Loucy (cell line): Measurements from ENCODE around the gene PTP4A1.
"Not testable (repeated sequence)": the region's sequence is repeated elsewhere in the genome, so short reads cannot be mapped to it uniquely, and the experiment has no call there.

Experiments
- H2AFZ ChIP-seq: fragments of 200-600 bp; sonication (generic); 2 replicates; pipeline ENCODE4 v1.6.0; 2016; ENCODE audit warnings: antibody characterized with exemption, mild to moderate bottlenecking, low read length, moderate library complexity
- H3F3A ChIP-seq: fragments of 200-600 bp; 2 replicates; pipeline ENCODE4 v1.6.0; 2016; ENCODE audit warnings: antibody characterized with exemption, low read depth, mild to moderate bottlenecking
- H3K27me3 ChIP-seq: fragments of 200-600 bp; sonication (generic); 2 replicates; pipeline ENCODE4 v1.6.1; 2014; ENCODE audit warnings: low read length, mild to moderate bottlenecking; ENCODE audit not compliant: insufficient read depth, poor library complexity, severe bottlenecking
- H3K36me3 ChIP-seq: fragments of 200-600 bp; sonication (generic); 2 replicates; pipeline ENCODE4 v1.6.1; 2016; ENCODE audit warnings: low read length; ENCODE audit not compliant: insufficient read depth
- H3K4me1 ChIP-seq: fragments of 200-600 bp; sonication (generic); 2 replicates; pipeline ENCODE4 v1.5.1; 2014; ENCODE audit warnings: low read length, mild to moderate bottlenecking; ENCODE audit not compliant: insufficient read depth, poor library complexity, severe bottlenecking
- H3K4me2 ChIP-seq: fragments of 200-600 bp; sonication (generic); 2 replicates; pipeline ENCODE4 v1.6.0; 2014; ENCODE audit warnings: antibody characterized with exemption, low read length, low read depth, mild to moderate bottlenecking; ENCODE audit not compliant: poor library complexity, severe bottlenecking
- H3K4me3 ChIP-seq: fragments of 200-600 bp; sonication (generic); 2 replicates; pipeline ENCODE4 v1.5.1; 2014; ENCODE audit warnings: low read length, mild to moderate bottlenecking, mixed read lengths; ENCODE audit not compliant: poor library complexity, severe bottlenecking
- H3K79me2 ChIP-seq: fragments of 200-600 bp; sonication (generic); 2 replicates; pipeline ENCODE4 v1.6.1; 2014; ENCODE audit warnings: low read length; ENCODE audit not compliant: insufficient read depth
- H3K9ac ChIP-seq: fragments of 200-600 bp; sonication (generic); 2 replicates; pipeline ENCODE4 v1.6.0; 2014; ENCODE audit warnings: mild to moderate bottlenecking, low read depth, low read length, moderate library complexity; ENCODE audit not compliant: poor library complexity, severe bottlenecking
- H3K9me2 ChIP-seq: fragments of 200-600 bp; sonication (generic); replicated peaks from 2 replicates; pipeline ENCODE4 v1.6.1; 2016; ENCODE audit warnings: low read depth, low read length, mixed read lengths
- H3K9me3 ChIP-seq: fragments of 200-600 bp; sonication (generic); 2 replicates; pipeline ENCODE4 v1.6.1; 2014; ENCODE audit warnings: mild to moderate bottlenecking, antibody characterized with exemption, low read length, low read depth; ENCODE audit not compliant: insufficient read depth
- H4K20me1 ChIP-seq: fragments of 200-600 bp; sonication (generic); 2 replicates; pipeline ENCODE4 v1.6.0; 2014; ENCODE audit warnings: antibody characterized with exemption, low read length, mild to moderate bottlenecking; ENCODE audit not compliant: insufficient read depth, poor library complexity, severe bottlenecking
- CTCF ChIP-seq: fragments of 200-600 bp; sonication (generic); conservative IDR thresholded peaks from 2 replicates; pipeline ENCODE4 v1.5.1; 2014; ENCODE audit warnings: mild to moderate bottlenecking, antibody characterized with exemption, low read length
- EZH2phosphoT487 ChIP-seq: fragments of 200-600 bp; IDR thresholded peaks from 2 replicates; pipeline ENCODE4 v1.6.1; 2018; ENCODE audit warnings: antibody characterized with exemption, mild to moderate bottlenecking, moderate library complexity, borderline replicate concordance

The PTP4A1 gene

GRCh38 chr6:63584566-63584965, 12.3 kb downstream of the PTP4A1 start:
- TF ChIP-seq EZH2phosphoT487 (no peak), CTCF (no peak)
- Histone ChIP-seq H3K4me2 (no peak overlapping the region), H3K79me2 (peaks cover 8% of the 10 kb centered on the region; the same call in 1 of the 2 replicates), H4K20me1 (peaks cover 10% of the 10 kb centered on the region), H2AFZ (no peak overlapping the region), H3K9me3 (no peaks in the 10 kb centered on the region), H3K27me3 (no peaks in the 10 kb centered on the region), H3K4me3 (no peak overlapping the region), H3K9me2 (no peaks in the 10 kb centered on the region), H3K4me1 (no peaks in the 10 kb centered on the region), H3F3A (no peaks in the 10 kb centered on the region), H3K36me3 (peaks cover 32% of the 10 kb centered on the region), H3K9ac (no peak overlapping the region)

- not testable (repeated sequence) for H3K4me3 ChIP-seq, H3K9me3 ChIP-seq, H2AFZ ChIP-seq, H3K4me2 ChIP-seq, H3K9ac ChIP-seq, H3K9me2 ChIP-seq, H3K27me3 ChIP-seq, H3K79me2 ChIP-seq, H3F3A ChIP-seq, H3K4me1 ChIP-seq, H4K20me1 ChIP-seq
- H3K36me3 ChIP-seq: peaks cover 21% of the 10 kb centered on the region
Observed at GRCh38 chr6:63585652-63586051, 13.4 kb downstream of the PTP4A1 start.

GRCh38 chr6:63589952-63590411, 17.7 kb downstream of the PTP4A1 start:
- H3K9me3 ChIP-seq: no peaks in the 10 kb centered on the region
- H3K36me3 ChIP-seq: no peaks in the 10 kb centered on the region
- no peaks in the 10 kb centered on the region for H3F3A ChIP-seq
- no peak overlapping the region for H3K4me3 ChIP-seq
- no peak overlapping the region for H3K9ac ChIP-seq
- H2AFZ ChIP-seq: no peak overlapping the region
- no peaks in the 10 kb centered on the region for H3K79me2 ChIP-seq
- H3K4me2 ChIP-seq: no peak overlapping the region
- no peaks in the 10 kb centered on the region for H3K9me2 ChIP-seq
- H4K20me1 ChIP-seq: no peaks in the 10 kb centered on the region
- no peaks in the 10 kb centered on the region for H3K4me1 ChIP-seq
- TF ChIP-seq EZH2phosphoT487 (no peak), CTCF (no peak)
- no peaks in the 10 kb centered on the region for H3K27me3 ChIP-seq

GRCh38 chr6:63592886-63593285, 20.6 kb downstream of the PTP4A1 start:
- H4K20me1 ChIP-seq: no peaks in the 10 kb centered on the region
- no peak for TF ChIP-seq EZH2phosphoT487
- no peak for TF ChIP-seq CTCF
- no peak overlapping the region for H2AFZ ChIP-seq
- H3K36me3 ChIP-seq: no peaks in the 10 kb centered on the region
- no peaks in the 10 kb centered on the region for H3K79me2 ChIP-seq
- no peak overlapping the region for H3K4me3 ChIP-seq
- H3K27me3 ChIP-seq: no peaks in the 10 kb centered on the region
- H3K9me2 ChIP-seq: no peaks in the 10 kb centered on the region
- H3K4me1 ChIP-seq: peaks cover 3% of the 10 kb centered on the region
- no peak overlapping the region for H3K4me2 ChIP-seq
- H3F3A ChIP-seq: no peaks in the 10 kb centered on the region
- no peak overlapping the region for H3K9ac ChIP-seq
- no peaks in the 10 kb centered on the region for H3K9me3 ChIP-seq
